HG02571 (cell line): ENCODE measurements around the gene CSF1.
A peak's percentile ranks its signal among the peaks of the same experiment; 100 is the strongest.

ENCODE experiments used
- ATAC-seq: cut with Tn5 transposase; IDR thresholded peaks from one replicate; pipeline ENCODE4 v1.9.1; 2021; ENCODE audit warnings: mild to moderate bottlenecking, moderate library complexity; ENCODE audit not compliant: unreplicated experiment

CSF1 gene

GRCh38 chr1:109901141-109901523 lies 9.5 kb upstream of the CSF1 start:
- no peak for ATAC-seq

GRCh38 chr1:109901524-109902145 lies 9.0 kb upstream of the CSF1 start:
- no peak for ATAC-seq

GRCh38 chr1:109902204-109902985 lies 8.3 kb upstream of the CSF1 start:
- no peak for ATAC-seq

DNA sequence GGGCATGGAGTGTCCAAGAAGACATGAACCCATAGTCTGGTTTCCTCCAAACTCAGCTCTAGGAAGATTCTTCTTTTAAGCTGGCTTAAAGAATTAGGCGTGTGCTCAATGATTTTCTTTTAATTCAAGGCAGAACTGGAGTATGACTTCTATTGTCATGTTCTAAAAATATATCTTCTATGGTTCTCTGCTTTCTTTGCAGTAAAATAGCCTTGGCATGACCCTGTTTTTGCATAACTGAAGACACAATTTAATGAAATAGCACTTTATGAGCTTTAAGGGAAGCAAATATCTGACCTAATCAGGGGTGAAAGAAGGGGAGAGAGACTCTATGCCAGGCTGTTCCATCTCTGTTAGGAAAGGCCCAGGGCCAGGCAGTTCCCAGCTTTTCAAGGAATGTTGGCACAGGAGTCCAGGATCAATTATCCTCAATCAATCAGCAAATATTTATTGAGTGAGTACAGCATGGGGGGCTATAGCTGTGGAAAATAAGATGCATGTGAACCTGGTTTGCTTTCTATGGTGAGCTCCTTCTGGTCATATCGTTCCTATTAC lies 7.2 kb upstream of the CSF1 start:
- ATAC-seq, result no peak

DNA sequence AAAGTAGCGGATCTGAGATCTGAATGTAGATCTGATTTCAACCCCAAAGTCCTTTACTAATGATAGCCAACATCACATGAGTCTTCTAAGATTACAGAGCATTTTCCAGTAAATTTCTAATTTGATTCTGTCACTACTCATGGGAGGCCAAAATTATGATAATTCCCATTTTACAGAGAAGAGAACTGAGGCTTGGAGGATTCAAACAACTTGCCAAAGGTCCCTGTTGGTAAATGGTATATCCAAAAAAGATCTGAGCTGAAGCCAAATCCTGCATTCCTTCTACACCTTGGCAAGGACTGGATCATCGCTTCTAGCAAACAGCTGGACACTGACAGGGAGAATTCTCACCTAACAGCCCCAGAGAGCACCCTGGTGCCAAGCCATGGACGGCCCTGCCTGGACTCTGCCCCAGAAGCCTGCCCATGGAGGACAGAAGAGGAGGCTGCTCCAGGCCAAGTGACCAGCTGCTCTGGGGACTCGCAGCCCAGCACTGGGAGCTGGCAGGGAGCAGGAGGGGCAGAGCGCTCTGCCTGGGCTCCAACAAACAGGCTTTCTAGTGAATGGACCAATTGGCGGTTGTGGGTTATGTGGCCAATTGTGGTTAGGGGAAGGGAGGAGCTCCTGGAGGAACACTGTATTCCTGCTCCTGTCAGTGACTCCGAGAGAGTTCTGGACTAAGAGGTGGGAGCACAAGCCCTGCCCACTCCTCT lies 6.4 kb upstream of the CSF1 start:
- no peak for ATAC-seq

DNA sequence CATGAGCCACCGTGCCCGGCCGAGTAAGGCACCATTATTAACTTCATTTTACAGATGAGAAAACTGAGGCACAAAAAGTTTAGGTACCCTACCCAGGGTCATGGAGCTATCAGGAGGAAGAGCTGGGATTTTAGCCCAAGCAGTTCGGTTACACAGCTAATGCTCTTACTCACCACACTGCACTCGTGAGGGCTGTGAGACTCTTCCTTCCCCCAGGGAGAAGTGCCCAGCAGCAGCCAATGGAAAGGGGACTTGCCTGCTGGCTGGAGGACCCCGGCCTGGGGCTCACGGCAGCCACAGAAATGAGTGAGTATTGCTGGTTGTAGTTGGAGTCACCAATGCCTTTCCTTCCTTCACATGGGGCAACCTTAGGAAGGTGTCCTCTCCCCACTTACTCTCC lies 5.2 kb upstream of the CSF1 start:
- no peak for ATAC-seq

GRCh38 chr1:109906160-109906838 lies 4.3 kb upstream of the CSF1 start:
- peak; percentile 77 for ATAC-seq

GRCh38 chr1:109906839-109907180 lies 3.8 kb upstream of the CSF1 start:
- ATAC-seq, result no peak

GRCh38 chr1:109907190-109907774 lies 3.4 kb upstream of the CSF1 start:
- no peak for ATAC-seq

- ATAC-seq, result no peak
Measured at GRCh38 chr1:109908836-109909235, 1.8 kb upstream of the CSF1 start.

DNA sequence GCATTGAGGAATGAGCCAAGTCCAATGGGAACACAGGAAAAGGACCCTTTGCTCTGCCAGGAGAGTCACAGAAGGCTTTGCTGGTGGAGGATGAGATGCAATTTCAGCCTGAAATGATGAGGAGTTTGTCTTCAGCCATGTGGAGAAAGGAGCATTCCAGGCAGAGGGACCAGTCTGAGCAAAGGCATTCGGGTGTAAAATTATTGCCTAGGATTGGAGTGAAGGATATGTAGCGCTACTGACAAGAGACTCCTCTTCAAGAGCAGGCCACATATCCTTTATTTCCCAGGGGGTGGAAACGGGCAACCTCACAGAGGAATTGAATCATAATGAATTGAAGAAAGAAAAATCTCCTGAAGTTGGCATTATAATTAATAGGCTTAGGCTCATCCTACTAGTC lies 1.1 kb upstream of the CSF1 start:
- no peak for ATAC-seq

DNA sequence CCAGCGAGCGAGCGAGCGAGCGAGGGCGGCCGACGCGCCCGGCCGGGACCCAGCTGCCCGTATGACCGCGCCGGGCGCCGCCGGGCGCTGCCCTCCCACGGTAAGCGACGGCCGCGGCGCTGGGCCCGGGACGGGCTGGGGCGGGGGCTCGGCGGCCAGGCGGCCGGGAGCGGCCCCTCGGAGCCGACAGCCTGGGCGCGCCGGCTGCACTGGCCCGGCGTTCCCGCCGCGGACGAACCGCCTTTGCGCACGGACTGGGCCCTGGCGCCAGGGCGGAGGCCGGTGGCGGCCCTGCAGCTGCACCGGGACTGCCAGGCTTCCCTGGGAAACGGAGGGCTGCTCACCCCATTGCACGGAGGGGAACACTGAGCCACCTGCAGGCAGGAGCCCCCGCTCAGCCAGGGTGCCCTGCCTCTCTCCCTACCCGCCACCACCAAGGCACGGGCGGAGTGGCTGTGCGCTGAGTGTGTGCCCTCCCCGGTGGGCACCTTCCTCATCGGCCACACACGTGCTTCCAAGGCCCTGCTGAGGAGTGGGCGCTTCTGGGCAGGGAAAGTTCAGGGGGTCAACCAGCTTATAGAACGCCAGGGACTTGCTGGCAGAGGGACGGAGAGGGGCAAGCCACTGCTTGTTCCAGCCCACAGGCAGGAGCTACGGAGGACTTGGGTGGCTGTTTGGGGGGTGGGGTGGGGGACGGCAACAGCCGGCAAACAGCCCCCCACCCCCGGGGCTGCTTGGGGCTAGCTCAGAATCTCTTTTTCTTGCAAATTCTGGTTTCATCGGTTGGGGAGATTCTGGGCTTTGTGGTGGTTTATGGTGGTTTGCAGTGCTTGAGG lies 532 bp downstream of the CSF1 start:
- no peak for ATAC-seq

DNA sequence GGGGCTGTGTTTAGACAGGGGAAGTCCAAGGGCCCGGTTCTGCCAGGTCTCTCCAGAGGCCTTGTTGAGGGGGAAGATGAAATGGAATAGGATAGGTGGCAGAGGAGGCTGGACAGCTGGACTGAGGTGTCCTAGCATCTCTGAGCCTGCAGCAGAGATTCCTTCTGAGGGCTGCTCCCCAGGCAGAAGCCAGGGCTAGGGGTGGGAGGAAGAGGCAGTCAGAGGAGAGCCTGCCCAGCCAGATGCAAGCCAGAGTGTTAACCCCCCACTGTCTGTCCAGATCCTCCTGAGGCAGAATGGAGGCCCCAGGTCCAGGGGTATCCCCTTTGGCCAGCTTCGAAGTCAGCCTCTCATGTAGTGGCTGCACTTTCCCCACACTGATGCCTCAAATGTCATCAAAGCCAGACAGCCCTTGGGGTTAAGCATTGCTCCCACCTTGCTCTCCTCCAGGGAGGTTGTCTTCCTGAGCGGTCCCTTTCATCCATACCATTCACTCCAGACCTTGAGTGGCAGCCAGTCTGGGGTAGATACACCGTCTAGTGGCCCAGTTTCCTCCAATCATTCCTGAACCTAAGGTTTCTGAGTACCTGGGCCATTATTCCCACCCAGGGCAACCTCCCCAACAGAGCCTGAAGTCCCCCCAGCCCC lies 1.7 kb downstream of the CSF1 start:
- ATAC-seq, result no peak

DNA sequence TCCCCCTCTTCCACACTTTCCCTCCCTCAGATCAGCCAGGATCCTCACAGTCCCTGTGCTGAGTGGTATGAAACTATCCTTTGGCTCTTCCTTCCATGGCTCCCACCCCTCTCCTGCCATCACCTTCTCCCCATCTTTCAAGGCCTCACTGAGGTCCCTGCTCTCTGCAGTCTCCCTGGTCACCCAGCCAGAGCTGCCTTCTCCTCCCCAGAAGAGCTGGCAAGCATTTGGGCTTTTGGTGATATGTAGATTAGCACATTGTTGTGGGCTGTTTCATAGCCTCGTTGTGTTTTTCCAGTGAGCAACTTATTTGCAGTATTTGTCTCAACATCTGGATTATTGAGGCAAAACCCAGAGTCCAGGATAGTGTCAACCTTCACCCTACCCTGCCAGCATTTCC lies 2.2 kb downstream of the CSF1 start:
- ATAC-seq, result no peak

DNA sequence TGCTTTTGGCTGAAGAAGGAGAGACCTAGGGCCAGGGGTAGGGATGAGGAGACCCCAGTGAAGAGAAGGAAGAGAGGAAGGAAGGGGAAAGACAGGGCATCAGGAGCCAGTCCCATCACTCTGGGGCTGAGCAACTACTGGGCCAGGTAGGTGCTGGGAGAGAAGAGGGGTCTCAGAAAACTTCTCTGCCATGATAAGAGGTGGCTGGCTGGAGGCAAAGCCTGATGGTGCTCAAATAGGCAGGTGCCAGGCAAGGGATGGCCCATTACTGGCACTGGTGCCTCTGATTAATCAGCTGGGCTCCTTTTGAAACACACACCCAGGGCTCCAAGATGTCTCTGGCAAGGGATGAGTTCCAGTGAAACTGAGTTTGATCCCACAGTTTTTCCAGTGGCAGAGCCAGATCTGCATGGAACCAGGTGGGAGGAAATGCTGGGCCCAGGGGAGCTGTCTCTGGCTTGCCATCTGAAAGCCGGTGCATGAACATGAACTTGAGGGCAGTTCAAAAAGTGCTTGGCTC lies 2.8 kb downstream of the CSF1 start:
- no peak for ATAC-seq

DNA sequence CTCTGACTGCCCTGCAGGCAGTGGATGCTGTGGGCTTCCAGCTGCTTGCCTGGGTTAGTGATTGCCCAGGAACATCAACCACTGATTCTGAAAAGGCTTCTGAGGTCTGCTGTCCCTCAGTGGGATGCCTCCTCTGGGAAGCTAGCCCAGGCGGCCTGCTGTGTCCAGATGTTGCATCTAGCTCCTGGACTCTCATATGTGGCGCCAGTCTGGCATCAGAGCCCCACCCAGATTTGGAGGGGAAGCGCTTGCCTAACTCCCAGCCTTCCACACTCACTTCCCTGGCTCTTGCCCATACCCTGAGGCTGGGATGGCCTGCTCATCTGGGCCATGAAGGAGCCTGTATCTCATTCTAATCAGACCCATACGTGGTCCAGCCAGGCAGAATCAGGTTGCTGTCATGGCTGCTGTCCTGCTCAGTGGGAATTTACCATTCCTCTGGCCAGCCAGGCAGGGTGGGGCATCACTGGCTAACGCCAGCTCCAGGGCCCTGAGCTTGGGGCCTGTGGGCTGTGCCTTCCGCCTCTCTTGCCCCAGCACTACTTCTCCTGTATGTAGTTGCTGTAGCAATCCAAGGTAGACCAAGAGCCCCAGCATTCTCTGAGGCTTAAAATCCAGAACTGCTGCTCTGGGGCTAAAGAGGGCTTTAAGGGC lies 4.1 kb downstream of the CSF1 start:
- ATAC-seq, result no peak

- ATAC-seq, result no peak
Measured at GRCh38 chr1:109917051-109917767, 6.6 kb downstream of the CSF1 start.
